Endothelial cell of umbilical vein (primary cell): Measurements from ENCODE around the gene LDLRAD3. TPM values are rescaled to one million over a fixed set of nuclear protein-coding genes. Genes with fewer than 3 reads are reported as not detected.

Experiments
- BruUV-seq: library from RNA; stranded (reverse); fragments of 400-500 nt; replicated peaks from 2 replicates; lab custom pipeline; 2021; lab: Mats Ljungman, UMichigan
- CTCF ChIA-PET: fragments of 300-600, 350-600 bp; sonication (Branson Sonifier 250); formaldehyde crosslinking; loops from one replicate; lab custom pipeline; 2021; ENCODE audit warnings: antibody characterized with exemption, inconsistent platforms; lab: Charles Lee
- POLR2A ChIA-PET: fragments of 300-600, 350-600 bp; sonication (Branson Sonifier 250); formaldehyde crosslinking; loops from one replicate; lab custom pipeline; 2021; ENCODE audit warnings: antibody characterized with exemption, inconsistent platforms; lab: Charles Lee
- DNase-seq: peaks from one replicate; pipeline ENCODE4 v3.0.0-alpha.2; 2011; ENCODE audit warnings: low read depth, low spot score
- FAIRE-seq: peaks from 2 replicates; lab custom pipeline; 2011; peaks lifted over from hg19 to GRCh38; lab: Jason Lieb, UNC
- H2AFZ ChIP-seq: 2 replicates; pipeline ENCODE4 v1.6.0; 2012; ENCODE audit warnings: low read depth, low read length, control low read depth, inconsistent platforms
- H3K27ac ChIP-seq: 2 replicates; pipeline ENCODE4 v1.5.1; 2011; ENCODE audit warnings: low read depth, mild to moderate bottlenecking, control low read depth, low read length, moderate library complexity; ENCODE audit not compliant: insufficient read depth
- H3K27me3 ChIP-seq, 2 experiments: 2 replicates each; pipeline versions ENCODE4 v1.6.0 to v1.6.1; 2011; ENCODE audit warnings: low read length in 2 of 2, mixed read lengths in 1 of 2; ENCODE audit not compliant: control insufficient read depth in 2 of 2, insufficient read depth in 2 of 2
- H3K36me3 ChIP-seq, 2 experiments: 2 replicates in 1 of 2; 3 replicates in 1 of 2; pipeline ENCODE4 v1.5.1; 2011; ENCODE audit warnings: low read length in 2 of 2, mild to moderate bottlenecking in 1 of 2, moderate library complexity in 1 of 2; ENCODE audit not compliant: control insufficient read depth in 2 of 2, insufficient read depth in 2 of 2; ENCODE audit errors: extremely low read depth in 1 of 2
- H3K4me1 ChIP-seq: 3 replicates; pipeline ENCODE4 v1.5.1; 2011; ENCODE audit warnings: mild to moderate bottlenecking, low read length; ENCODE audit not compliant: control insufficient read depth, insufficient read depth; ENCODE audit errors: extremely low read depth
- H3K4me2 ChIP-seq: 2 replicates; pipeline ENCODE4 v1.6.1; 2011; ENCODE audit warnings: low read length, control low read depth, mixed read lengths; ENCODE audit not compliant: insufficient read depth
- H3K4me3 ChIP-seq, 3 experiments: fragments of 200-600 bp in 1 of 3; sonication (generic), shearing (Covaris generic) in 1 of 3; replicated peaks in 1 of 3; 2 replicates each; pipeline ENCODE4 v1.5.1; 2011 to 2016; ENCODE audit warnings: control low read depth in 3 of 3, low read length in 3 of 3, mild to moderate bottlenecking in 2 of 3, inconsistent platforms in 1 of 3, low read depth in 1 of 3, moderate library complexity in 1 of 3; ENCODE audit not compliant: insufficient read depth in 1 of 3
- H3K79me2 ChIP-seq: 2 replicates; pipeline ENCODE4 v1.6.0; 2012; ENCODE audit warnings: low read length, inconsistent platforms; ENCODE audit not compliant: control insufficient read depth, insufficient read depth
- H3K9ac ChIP-seq: replicated peaks from 2 replicates; pipeline ENCODE3; 2011; ENCODE audit warnings: low read length, control low read depth; ENCODE audit not compliant: insufficient read depth; ENCODE audit errors: extremely low read depth
- H3K9me1 ChIP-seq: replicated peaks from 3 replicates; pipeline ENCODE4 v1.6.0; 2011; ENCODE audit warnings: mild to moderate bottlenecking, low read length; ENCODE audit not compliant: control insufficient read depth, insufficient read depth; ENCODE audit errors: extremely low read depth
- H3K9me3 ChIP-seq: replicated peaks from 2 replicates; pipeline ENCODE4 v1.5.1; 2012; ENCODE audit warnings: low read length, inconsistent platforms; ENCODE audit not compliant: control insufficient read depth, insufficient read depth
- H4K20me1 ChIP-seq: replicated peaks from 2 replicates; pipeline ENCODE3; 2011; ENCODE audit warnings: mild to moderate bottlenecking, low read length; ENCODE audit not compliant: control insufficient read depth, insufficient read depth; ENCODE audit errors: extremely low read depth
- CTCF ChIP-seq, 2 donors: IDR thresholded peaks; 1 replicate in 1 of 2; 2 replicates in 1 of 2; pipeline ENCODE4 v1.5.1; 2011; ENCODE audit warnings: low read length in 2 of 2, mild to moderate bottlenecking in 2 of 2, moderate library complexity in 2 of 2, control low read depth in 1 of 2, inconsistent platforms in 1 of 2, low read depth in 1 of 2; ENCODE audit not compliant: insufficient read depth in 1 of 2; ENCODE audit errors: extremely low read depth in 1 of 2
- EZH2 ChIP-seq: IDR thresholded peaks from 2 replicates; pipeline ENCODE4 v1.6.1; 2012; ENCODE audit warnings: borderline replicate concordance, low read depth, mild to moderate bottlenecking, moderate library complexity, low read length, inconsistent platforms; ENCODE audit not compliant: severe bottlenecking
- FOS ChIP-seq: IDR thresholded peaks from 2 replicates; pipeline ENCODE4 v1.6.1; 2011; ENCODE audit warnings: mild to moderate bottlenecking, low read length, moderate library complexity, borderline replicate concordance; ENCODE audit not compliant: insufficient read depth
- GATA2 ChIP-seq: IDR thresholded peaks from 2 replicates; pipeline ENCODE4 v1.7.0; 2011; ENCODE audit warnings: low read depth, mild to moderate bottlenecking, moderate library complexity, mixed read lengths, low read length; ENCODE audit not compliant: insufficient read length, insufficient read depth
- JUN ChIP-seq: IDR thresholded peaks from 2 replicates; pipeline ENCODE4 v1.6.1; 2011; ENCODE audit warnings: borderline replicate concordance, low read depth; ENCODE audit not compliant: insufficient read length, insufficient read depth
- MAX ChIP-seq: IDR thresholded peaks from 2 replicates; pipeline ENCODE4 v1.6.1; 2011; ENCODE audit not compliant: insufficient read depth, insufficient read length
- MYC ChIP-seq: IDR thresholded peaks from one replicate; pipeline ENCODE4 v1.6.1; 2011; ENCODE audit warnings: mild to moderate bottlenecking, low read depth, low read length
- POLR2A ChIP-seq: IDR thresholded peaks from 2 replicates; pipeline ENCODE4 v1.6.1; 2012; ENCODE audit warnings: low read depth, mild to moderate bottlenecking, control low read depth, low read length
- POLR2AphosphoS5 ChIP-seq: IDR thresholded peaks from 2 replicates; pipeline ENCODE4 v1.6.1; 2012; ENCODE audit warnings: low read depth, mild to moderate bottlenecking, control low read depth, low read length, moderate library complexity; ENCODE audit not compliant: insufficient read depth
- dilution Hi-C: fragments of 300-500 bp; cut with MboI; formaldehyde crosslinking; loops from one replicate; pipeline ENCODE4 v1.15.0; 2019; ENCODE audit warnings: low sequenced_read_pairs; ENCODE audit not compliant: extremely low pct_ligation_motif_present
- intact Hi-C: fragments of 100-400 bp; cut with micrococcal nuclease; formaldehyde crosslinking; loops from one replicate; pipeline ENCODE4 v1.10.0; 2022
- polyA plus RNA-seq, 4 experiments: library from polyadenylated mRNA; depleted of rRNA in 3 of 4; stranded (reverse) in 3 of 4; unstranded in 1 of 4; fragments of >200 nt; gene quantifications; 2 replicates each; pipeline versions ENCODE4 v1.2.1 to v1.2.3, GENCODE V29; 2011 to 2012; ENCODE audit warnings: missing spikeins in 1 of 4
- total RNA-seq: library from RNA; stranded (reverse); gene quantifications from 2 replicates; pipeline ENCODE4 v1.2.3, GENCODE V29; 2021

The LDLRAD3 gene
- total and polyA plus RNA-seq, 2 donors (not counting 3 experiments of a cell fraction or from before 2014, with no cell fraction given) = 17.9 to 25.1 TPM

GRCh38 chr11:36229091-36229705, 285.3 kb downstream of the LDLRAD3 start:
- Histone ChIP-seq H3K27ac (no peak overlapping the region), H2AFZ (no peak overlapping the region), H3K4me2 (no peak overlapping the region), H4K20me1 (no peaks in the 10 kb centered on the region), H3K4me3 (no peak overlapping the region), H3K9ac (no peak overlapping the region), H3K9me3 (no peaks in the 10 kb centered on the region), H3K36me3 (peaks cover 0 to 2% of the 10 kb centered on the region in 2 experiments), H3K4me1 (peaks cover 13% of the 10 kb centered on the region), H3K27me3 (no peaks in the 10 kb centered on the region), H3K79me2 (no peaks in the 10 kb centered on the region), H3K9me1 (no peaks in the 10 kb centered on the region)
- ChIA-PET CTCF (interaction anchor here (1.3 kb wide), 1 partner anchor 97 kb away, joined by 3 read pairs; no protein-coding TSS in a partner anchor), POLR2A (no interaction called here)
- intact Hi-C loops = no loop called here
- dilution Hi-C loops = no loop called here
- no peak for FAIRE-seq
- TF ChIP-seq GATA2 = no peak
- no peak for TF ChIP-seq EZH2
- TF ChIP-seq CTCF (IDR thresholded peaks at IDR 0.05; ENCODE audit: extremely low read depth in 1 of 2, insufficient read depth in 1 of 2, low read depth in 1 of 2, low read length in 2 of 2) = no peak
- TF ChIP-seq FOS = no peak
- TF ChIP-seq MYC = no peak
- TF ChIP-seq POLR2AphosphoS5 = no peak
- TF ChIP-seq JUN = no peak
- TF ChIP-seq POLR2A = no peak
- TF ChIP-seq MAX = no peak
- no TSS peak for BruUV-seq
- DNase-seq = no peak
